ENCODE measurements around the gene TNFAIP8. TPM values are rescaled to one million over a fixed set of nuclear protein-coding genes. Genes with fewer than 3 reads are reported as not detected.

TNFAIP8 gene
- total and polyA plus RNA-seq, 2 experiments from 2014 or later: 10.6 to 29.2 TPM

GRCh38 chr5:119335261-119335677 is 20.6 kb upstream of the TNFAIP8 start:
- H4K20me1 ChIP-seq (replicated peaks; ENCODE audit: insufficient read depth): no peaks in the 10 kb centered on the region; the same call in 1 of the 2 replicates

More at GRCh38 chr5:119335261-119335677, 20.6 kb upstream of the TNFAIP8 start:
- H3K9me2 ChIP-seq (ENCODE audit: insufficient read depth): no peaks in the 10 kb centered on the region; the same call in 1 of the 2 replicates
- no peak overlapping the region for H3K4me2 ChIP-seq
- H3F3A ChIP-seq (replicated peaks; ENCODE audit: low read depth): no peaks in the 10 kb centered on the region
- H3K4me1 ChIP-seq (ENCODE audit: insufficient read depth): no peaks in the 10 kb centered on the region
- no peak overlapping the region for H2AFZ ChIP-seq
- no peaks in the 10 kb centered on the region for H3K36me3 Mint-ChIP-seq (ENCODE audit: low read depth)
- no peaks in the 10 kb centered on the region for H3K27me3 ChIP-seq (ENCODE audit: insufficient read depth)
- H3K36me3 ChIP-seq (ENCODE audit: insufficient read depth): no peaks in the 10 kb centered on the region
- H3K79me2 ChIP-seq (replicated peaks; ENCODE audit: insufficient read depth): no peaks in the 10 kb centered on the region
- peaks cover 4% of the 10 kb centered on the region for H3K27me3 Mint-ChIP-seq (ENCODE audit: insufficient read depth, low read depth, poor library complexity)
- H3K27ac Mint-ChIP-seq: no peak overlapping the region
- no peak overlapping the region for H3K4me3 Mint-ChIP-seq
- H3K27ac ChIP-seq (ENCODE audit: low read depth): no peak overlapping the region
- no peak overlapping the region for H3K4me3 ChIP-seq
- no peak for DNase-seq (ENCODE audit: low spot score)
- ATAC-seq: peak; percentile 20; the same call in 1 of the 3 replicates
- no peaks in the 10 kb centered on the region for H3K9me3 Mint-ChIP-seq
- TF ChIP-seq STAT1 (IDR thresholded peaks at IDR 0.05; ENCODE audit: unreplicated experiment): no peak
- TF ChIP-seq NANOG (IDR thresholded peaks at IDR 0.05; ENCODE audit: borderline replicate concordance): no peak
- no peak for TF ChIP-seq EZH2phosphoT487 (IDR thresholded peaks at IDR 0.05; ENCODE audit: unreplicated experiment)
- no peak for TF ChIP-seq JUNB (IDR thresholded peaks at IDR 0.05; ENCODE audit: unreplicated experiment)
- TF ChIP-seq ETS1 (IDR thresholded peaks at IDR 0.05): no peak
- no peak for TF ChIP-seq CREB1 (CRISPR knock-in tag; IDR thresholded peaks at IDR 0.05; ENCODE audit: low read depth)
- TF ChIP-seq ZNF331 (CRISPR knock-in tag; IDR thresholded peaks at IDR 0.05; ENCODE audit: low read depth): no peak
- no peak for TF ChIP-seq ZNF462 (CRISPR knock-in tag; IDR thresholded peaks at IDR 0.05)
- TF ChIP-seq CTCF (conservative IDR thresholded peaks at IDR 0.05; ENCODE audit: low read depth in 2 of 2): no peak
- TF ChIP-seq ZNF114 (CRISPR knock-in tag; IDR thresholded peaks at IDR 0.05): no peak
- TF ChIP-seq POLR2AphosphoS5 (IDR thresholded peaks at IDR 0.05; ENCODE audit: low read depth): no peak
- H3K4me1 Mint-ChIP-seq: peaks cover 15% of the 10 kb centered on the region; the same call in 2 of the 3 replicates

Data from GM23338 (cell line).